Sigmoid colon (tissue), 4 donors: ENCODE data around the gene SH2D6.

Experiments
- POLR2A ChIP-seq, 2 donors: fragments of 450-650 bp; IDR thresholded peaks; one replicate each; pipeline ENCODE4 v1.6.1; 2016; ENCODE audit warnings: antibody characterized with exemption in 2 of 2, mild to moderate bottlenecking in 2 of 2, moderate library complexity in 2 of 2
- POLR2AphosphoS5 ChIP-seq, 4 donors: sonication (generic); formaldehyde crosslinking; IDR thresholded peaks; one replicate each; pipeline ENCODE4 v1.6.1; 2017; ENCODE audit warnings: antibody characterized with exemption in 4 of 4
- TF ChIP-seq, protein P1 (sequence below), 4 experiments: fragments of 450-650 bp in 3 of 4; fragments of 200-600 bp in 1 of 4; IDR thresholded peaks; one replicate each; pipeline ENCODE4 v1.5.1; 2016 to 2019; ENCODE audit warnings: antibody characterized with exemption in 4 of 4, mild to moderate bottlenecking in 3 of 4, moderate library complexity in 2 of 4

DNA sequence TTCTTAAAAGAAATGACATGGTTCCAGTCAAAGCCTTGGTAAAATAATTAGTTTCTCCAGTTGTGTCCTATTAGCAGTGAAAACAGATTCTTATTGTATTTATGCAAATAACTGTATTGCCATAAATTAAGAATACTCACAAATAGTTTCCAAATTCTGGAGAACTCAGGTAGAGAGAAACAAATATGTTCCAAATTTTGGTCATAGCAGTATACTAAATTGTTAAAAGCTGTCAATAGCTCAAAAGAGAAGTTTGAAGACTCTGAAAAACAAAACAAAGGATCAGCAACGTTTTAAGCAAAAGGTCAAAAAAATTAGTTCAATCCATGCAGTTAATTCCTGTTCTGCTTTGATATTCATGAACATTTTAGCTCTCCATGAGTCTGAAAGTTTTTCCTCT, 38.5 kb upstream of the SH2D6 start:
- TF ChIP-seq POLR2A (IDR thresholded peaks at IDR 0.05) = no peak
- TF ChIP-seq, protein P1, sequence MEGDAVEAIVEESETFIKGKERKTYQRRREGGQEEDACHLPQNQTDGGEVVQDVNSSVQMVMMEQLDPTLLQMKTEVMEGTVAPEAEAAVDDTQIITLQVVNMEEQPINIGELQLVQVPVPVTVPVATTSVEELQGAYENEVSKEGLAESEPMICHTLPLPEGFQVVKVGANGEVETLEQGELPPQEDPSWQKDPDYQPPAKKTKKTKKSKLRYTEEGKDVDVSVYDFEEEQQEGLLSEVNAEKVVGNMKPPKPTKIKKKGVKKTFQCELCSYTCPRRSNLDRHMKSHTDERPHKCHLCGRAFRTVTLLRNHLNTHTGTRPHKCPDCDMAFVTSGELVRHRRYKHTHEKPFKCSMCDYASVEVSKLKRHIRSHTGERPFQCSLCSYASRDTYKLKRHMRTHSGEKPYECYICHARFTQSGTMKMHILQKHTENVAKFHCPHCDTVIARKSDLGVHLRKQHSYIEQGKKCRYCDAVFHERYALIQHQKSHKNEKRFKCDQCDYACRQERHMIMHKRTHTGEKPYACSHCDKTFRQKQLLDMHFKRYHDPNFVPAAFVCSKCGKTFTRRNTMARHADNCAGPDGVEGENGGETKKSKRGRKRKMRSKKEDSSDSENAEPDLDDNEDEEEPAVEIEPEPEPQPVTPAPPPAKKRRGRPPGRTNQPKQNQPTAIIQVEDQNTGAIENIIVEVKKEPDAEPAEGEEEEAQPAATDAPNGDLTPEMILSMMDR (IDR thresholded peaks at IDR 0.05) = no peak
- TF ChIP-seq POLR2AphosphoS5 (IDR thresholded peaks at IDR 0.05) = no peak
